Upper lobe of left lung (tissue), 4 donors: ENCODE data around the gene PTPRD.

Experiments used
- POLR2A ChIP-seq, 4 donors: fragments of 450-650 bp; IDR thresholded peaks; one replicate each; pipeline ENCODE4 v1.5.1; 2016 to 2017; ENCODE audit warnings: antibody characterized with exemption in 4 of 4, mild to moderate bottlenecking in 2 of 4
- POLR2AphosphoS5 ChIP-seq, 2 donors: sonication (generic); formaldehyde crosslinking; IDR thresholded peaks; one replicate each; pipeline ENCODE4 v1.5.1; 2017; ENCODE audit warnings: antibody characterized with exemption in 2 of 2
- TF ChIP-seq, protein P1 (sequence below), 6 experiments: fragments of 450-650 bp in 4 of 6; fragments of 200-600 bp in 2 of 6; sonication (generic) in 2 of 6; IDR thresholded peaks; one replicate each; pipeline ENCODE4 v1.5.1; 2016 to 2019; ENCODE audit warnings: antibody characterized with exemption in 6 of 6

DNA sequence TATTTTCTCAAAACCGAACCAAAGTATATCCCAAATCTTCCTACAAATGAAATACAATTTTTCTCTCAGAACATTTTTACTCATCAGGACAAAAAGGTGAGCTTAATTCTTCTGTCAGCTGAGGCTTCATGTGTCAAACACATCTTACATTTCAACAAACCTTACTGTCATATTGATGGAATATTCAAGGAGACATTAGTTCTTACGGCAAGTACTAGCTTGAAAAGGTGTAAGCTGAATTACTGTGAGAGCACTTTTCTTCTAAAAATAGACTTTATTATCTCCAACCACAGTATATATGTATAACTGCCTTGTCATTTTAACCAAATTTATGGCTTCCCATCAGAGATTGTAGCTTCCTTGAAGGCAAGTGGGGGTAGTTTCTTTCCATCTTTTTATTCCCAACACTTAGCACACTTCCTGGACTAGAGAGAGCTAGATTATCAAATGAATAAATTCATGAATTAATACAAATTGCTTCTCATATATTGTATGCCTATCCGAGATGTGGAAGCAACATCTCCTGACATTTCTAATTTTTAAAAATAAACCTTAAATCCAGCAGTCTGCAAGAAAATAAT is 1990.5 kb downstream of the PTPRD start:
- TF ChIP-seq, protein P1, sequence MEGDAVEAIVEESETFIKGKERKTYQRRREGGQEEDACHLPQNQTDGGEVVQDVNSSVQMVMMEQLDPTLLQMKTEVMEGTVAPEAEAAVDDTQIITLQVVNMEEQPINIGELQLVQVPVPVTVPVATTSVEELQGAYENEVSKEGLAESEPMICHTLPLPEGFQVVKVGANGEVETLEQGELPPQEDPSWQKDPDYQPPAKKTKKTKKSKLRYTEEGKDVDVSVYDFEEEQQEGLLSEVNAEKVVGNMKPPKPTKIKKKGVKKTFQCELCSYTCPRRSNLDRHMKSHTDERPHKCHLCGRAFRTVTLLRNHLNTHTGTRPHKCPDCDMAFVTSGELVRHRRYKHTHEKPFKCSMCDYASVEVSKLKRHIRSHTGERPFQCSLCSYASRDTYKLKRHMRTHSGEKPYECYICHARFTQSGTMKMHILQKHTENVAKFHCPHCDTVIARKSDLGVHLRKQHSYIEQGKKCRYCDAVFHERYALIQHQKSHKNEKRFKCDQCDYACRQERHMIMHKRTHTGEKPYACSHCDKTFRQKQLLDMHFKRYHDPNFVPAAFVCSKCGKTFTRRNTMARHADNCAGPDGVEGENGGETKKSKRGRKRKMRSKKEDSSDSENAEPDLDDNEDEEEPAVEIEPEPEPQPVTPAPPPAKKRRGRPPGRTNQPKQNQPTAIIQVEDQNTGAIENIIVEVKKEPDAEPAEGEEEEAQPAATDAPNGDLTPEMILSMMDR (IDR thresholded peaks at IDR 0.05), result no peak
- TF ChIP-seq POLR2A (IDR thresholded peaks at IDR 0.05) (no peak), POLR2AphosphoS5 (IDR thresholded peaks at IDR 0.05) (no peak)
